GM19467 (cell line): ENCODE results near the gene BICDL1.

Experiments
- ATAC-seq: cut with Tn5 transposase; IDR thresholded peaks from one replicate; pipeline ENCODE4 v1.9.1; 2021; ENCODE audit warnings: mild to moderate bottlenecking, moderate library complexity; ENCODE audit not compliant: unreplicated experiment

Gene BICDL1

GRCh38 chr12:120096671-120097202 is 107.7 kb downstream of the BICDL1 start:
- no peak for ATAC-seq

GRCh38 chr12:120098756-120099470 is 109.9 kb downstream of the BICDL1 start:
- ATAC-seq = no peak

- no peak for ATAC-seq
Observed at GRCh38 chr12:120099738-120100137, 110.7 kb downstream of the BICDL1 start.

- no peak for ATAC-seq
Observed at GRCh38 chr12:120100630-120101029, 111.6 kb downstream of the BICDL1 start.

GRCh38 chr12:120101182-120101581 is 112.1 kb downstream of the BICDL1 start:
- no peak for ATAC-seq

GRCh38 chr12:120101617-120102016 is 112.6 kb downstream of the BICDL1 start:
- no peak for ATAC-seq

- ATAC-seq = no peak
Observed at GRCh38 chr12:120102189-120103043, 113.4 kb downstream of the BICDL1 start.

- ATAC-seq = no peak
Observed at GRCh38 chr12:120103044-120103338, 114.0 kb downstream of the BICDL1 start.

GRCh38 chr12:120103371-120103770 is 114.3 kb downstream of the BICDL1 start:
- no peak for ATAC-seq

- ATAC-seq = no peak
Observed at GRCh38 chr12:120106151-120106550, 117.1 kb downstream of the BICDL1 start.

- ATAC-seq = no peak
Observed at GRCh38 chr12:120109570-120110267, 120.7 kb downstream of the BICDL1 start.

GRCh38 chr12:120110550-120111501 is 121.8 kb downstream of the BICDL1 start:
- peak; percentile 55 for ATAC-seq

- ATAC-seq = no peak
Observed at GRCh38 chr12:120115066-120115465, 126.0 kb downstream of the BICDL1 start.

- peak; percentile 5 for ATAC-seq
Observed at GRCh38 chr12:120115692-120116440, 126.8 kb downstream of the BICDL1 start.

GRCh38 chr12:120116441-120116791 is 127.4 kb downstream of the BICDL1 start, which contains the start of gene RAB35:
Gene RAB35, minus strand, starts transcription at chr12:120116753. Its CDS starts 103 bp downstream, at chr12:120116650.
- no peak for ATAC-seq

- ATAC-seq = peak; percentile 39
Observed at GRCh38 chr12:120116792-120117651, 128.0 kb downstream of the BICDL1 start.

- ATAC-seq = no peak
Observed at GRCh38 chr12:120117961-120118320, 128.9 kb downstream of the BICDL1 start.

- no peak for ATAC-seq
Observed at GRCh38 chr12:120118321-120119061, 129.5 kb downstream of the BICDL1 start.
